ENCODE results near the gene PCDHA4. TPM values are rescaled to one million over a fixed set of nuclear protein-coding genes. Genes with fewer than 3 reads are reported as not detected.

PCDHA4 gene
- total and polyA plus RNA-seq, 4 donors, result 0.05 to 0.90 (median 0.78) TPM; not detected in 1

Other genes with a start within 250 kb of the PCDHA4 start
- 10 to 100 TPM; 23.7 to 32.5 TPM for gene SRA1, start 249.6 kb upstream of the PCDHA4 start, total RNA-seq
- 10 to 100 TPM; 23.2 to 49.6 TPM for gene SRA1, start 249.6 kb upstream of the PCDHA4 start, polyA plus RNA-seq
- gene APBB3, start 242.5 kb upstream of the PCDHA4 start, total RNA-seq, result 10 to 100 TPM; 32.9 to 48.3 TPM
- 10 to 100 TPM; 10.9 to 66.9 TPM for gene APBB3, start 242.5 kb upstream of the PCDHA4 start, polyA plus RNA-seq
- 10 to 100 TPM; 38.9 to 43.4 TPM for gene SLC35A4, start 242.2 kb upstream of the PCDHA4 start, total RNA-seq
- gene SLC35A4, start 242.2 kb upstream of the PCDHA4 start, polyA plus RNA-seq, result 10 to 100 TPM; 24.9 to 25.5 TPM
- 100 to 1,000 TPM; 104 to 205 TPM for gene CD14, start 173.9 kb upstream of the PCDHA4 start, total RNA-seq
- gene CD14, start 173.9 kb upstream of the PCDHA4 start, polyA plus RNA-seq, result 100 to 1,000 TPM in 1 of 2 donors, 10 to 100 TPM in 1; 34.9 to 115 TPM
- 10 to 100 TPM in 1 of 2 donors, 1 to 10 TPM in 1; 8.6 to 11.9 TPM for gene TMCO6, start 167.6 kb upstream of the PCDHA4 start, total RNA-seq
- gene TMCO6, start 167.6 kb upstream of the PCDHA4 start, polyA plus RNA-seq, result 1 to 10 TPM; 2.9 to 9.4 TPM
- 10 to 100 TPM; 32.1 to 35.0 TPM for gene NDUFA2, start 159.4 kb upstream of the PCDHA4 start, total RNA-seq
- 100 to 1,000 TPM; 114 to 198 TPM for gene NDUFA2, start 159.4 kb upstream of the PCDHA4 start, polyA plus RNA-seq
- 10 to 100 TPM; 78.4 to 79.1 TPM for gene IK, start 159.2 kb upstream of the PCDHA4 start, total RNA-seq
- gene IK, start 159.2 kb upstream of the PCDHA4 start, polyA plus RNA-seq, result 100 to 1,000 TPM in 1 of 2 donors, 10 to 100 TPM in 1; 90.3 to 104 TPM
- 10 to 100 TPM; 18.5 to 21.3 TPM for gene WDR55, start 142.2 kb upstream of the PCDHA4 start, total RNA-seq
- 10 to 100 TPM in 1 of 2 donors, 1 to 10 TPM in 1; 9.5 to 22.0 TPM for gene WDR55, start 142.2 kb upstream of the PCDHA4 start, polyA plus RNA-seq
- gene DND1, start 133.5 kb upstream of the PCDHA4 start, total RNA-seq, result 1 to 10 TPM in 1 of 2 donors, under 1 TPM in 1; 0.84 to 1.3 TPM
- gene DND1, start 133.5 kb upstream of the PCDHA4 start, polyA plus RNA-seq, result 1 to 10 TPM in 1 of 2 donors, not detected in 1; 2.1 TPM
- 10 to 100 TPM; 48.6 to 49.3 TPM for gene HARS1, start 115.7 kb upstream of the PCDHA4 start, total RNA-seq
- 10 to 100 TPM; 35.1 to 74.6 TPM for gene HARS1, start 115.7 kb upstream of the PCDHA4 start, polyA plus RNA-seq
- gene HARS2, start 115.6 kb upstream of the PCDHA4 start, total RNA-seq, result 10 to 100 TPM; 21.3 to 33.0 TPM
- 10 to 100 TPM; 14.4 to 27.6 TPM for gene HARS2, start 115.6 kb upstream of the PCDHA4 start, polyA plus RNA-seq
- 10 to 100 TPM; 39.0 to 41.4 TPM for gene ZMAT2, start 106.6 kb upstream of the PCDHA4 start, total RNA-seq
- 100 to 1,000 TPM in 1 of 2 donors, 10 to 100 TPM in 1; 70.6 to 143 TPM for gene ZMAT2, start 106.6 kb upstream of the PCDHA4 start, polyA plus RNA-seq
- gene PCDHA1, start 20.9 kb upstream of the PCDHA4 start, total RNA-seq, result not detected
- not detected for gene PCDHA1, start 20.9 kb upstream of the PCDHA4 start, polyA plus RNA-seq
- gene PCDHA2, start 12.2 kb upstream of the PCDHA4 start, total RNA-seq, result under 1 TPM; 0.13 to 0.24 TPM
- gene PCDHA2, start 12.2 kb upstream of the PCDHA4 start, polyA plus RNA-seq, result not detected
- under 1 TPM; 0.33 to 0.36 TPM for gene PCDHA3, start 6.0 kb upstream of the PCDHA4 start, total RNA-seq
- under 1 TPM; 0.25 to 0.38 TPM for gene PCDHA3, start 6.0 kb upstream of the PCDHA4 start, polyA plus RNA-seq
- gene PCDHA5, start 14.5 kb downstream of the PCDHA4 start, total RNA-seq, result under 1 TPM; 0.24 to 0.26 TPM
- under 1 TPM in 1 of 2 donors, not detected in 1; 0.08 TPM for gene PCDHA5, start 14.5 kb downstream of the PCDHA4 start, polyA plus RNA-seq
- gene PCDHA6, start 20.9 kb downstream of the PCDHA4 start, total RNA-seq, result under 1 TPM; 0.36 to 0.45 TPM
- under 1 TPM in 1 of 2 donors, not detected in 1; 0.64 TPM for gene PCDHA6, start 20.9 kb downstream of the PCDHA4 start, polyA plus RNA-seq
- gene PCDHA7, start 27.2 kb downstream of the PCDHA4 start, total RNA-seq, result under 1 TPM; 0.32 to 0.57 TPM
- under 1 TPM in 1 of 2 donors, not detected in 1; 0.13 TPM for gene PCDHA7, start 27.2 kb downstream of the PCDHA4 start, polyA plus RNA-seq
- under 1 TPM; 0.16 to 0.36 TPM for gene PCDHA8, start 34.1 kb downstream of the PCDHA4 start, total RNA-seq
- gene PCDHA8, start 34.1 kb downstream of the PCDHA4 start, polyA plus RNA-seq, result not detected
- gene PCDHA9, start 41.3 kb downstream of the PCDHA4 start, total RNA-seq, result under 1 TPM; 0.13 to 0.36 TPM
- not detected for gene PCDHA9, start 41.3 kb downstream of the PCDHA4 start, polyA plus RNA-seq
- gene PCDHA10, start 48.8 kb downstream of the PCDHA4 start, total RNA-seq, result under 1 TPM; 0.65 to 0.69 TPM
- under 1 TPM in 1 of 2 donors, not detected in 1; 0.03 TPM for gene PCDHA10, start 48.8 kb downstream of the PCDHA4 start, polyA plus RNA-seq
- gene PCDHA11, start 61.9 kb downstream of the PCDHA4 start, total RNA-seq, result under 1 TPM; 0.19 to 0.27 TPM
- gene PCDHA11, start 61.9 kb downstream of the PCDHA4 start, polyA plus RNA-seq, result not detected
- gene PCDHA12, start 68.2 kb downstream of the PCDHA4 start, total RNA-seq, result under 1 TPM in 1 of 2 donors, not detected in 1; 0.57 TPM
- under 1 TPM in 1 of 2 donors, not detected in 1; 0.05 TPM for gene PCDHA12, start 68.2 kb downstream of the PCDHA4 start, polyA plus RNA-seq
- under 1 TPM; 0.15 to 0.16 TPM for gene PCDHA13, start 75.1 kb downstream of the PCDHA4 start, total RNA-seq
- gene PCDHA13, start 75.1 kb downstream of the PCDHA4 start, polyA plus RNA-seq, result not detected
- gene PCDHAC1, start 119.2 kb downstream of the PCDHA4 start, total RNA-seq, result under 1 TPM; 0.15 to 0.36 TPM
- not detected for gene PCDHAC1, start 119.2 kb downstream of the PCDHA4 start, polyA plus RNA-seq
- gene PCDHAC2, start 159.4 kb downstream of the PCDHA4 start, total RNA-seq, result 1 to 10 TPM; 1.4 to 1.9 TPM
- gene PCDHAC2, start 159.4 kb downstream of the PCDHA4 start, polyA plus RNA-seq, result under 1 TPM; 0.25 to 0.49 TPM
- not detected for gene PCDHB1, start 244.3 kb downstream of the PCDHA4 start, total RNA-seq
- gene PCDHB1, start 244.3 kb downstream of the PCDHA4 start, polyA plus RNA-seq, result not detected